Loucy (cell line): ENCODE results near the gene B3GAT2.

Experiments used
- H2AFZ ChIP-seq: fragments of 200-600 bp; sonication (generic); 2 replicates; pipeline ENCODE4 v1.6.0; 2016; ENCODE audit warnings: antibody characterized with exemption, mild to moderate bottlenecking, low read length, moderate library complexity
- H3F3A ChIP-seq: fragments of 200-600 bp; 2 replicates; pipeline ENCODE4 v1.6.0; 2016; ENCODE audit warnings: antibody characterized with exemption, low read depth, mild to moderate bottlenecking
- H3K27me3 ChIP-seq: fragments of 200-600 bp; sonication (generic); 2 replicates; pipeline ENCODE4 v1.6.1; 2014; ENCODE audit warnings: low read length, mild to moderate bottlenecking; ENCODE audit not compliant: insufficient read depth, poor library complexity, severe bottlenecking
- H3K36me3 ChIP-seq: fragments of 200-600 bp; sonication (generic); 2 replicates; pipeline ENCODE4 v1.6.1; 2016; ENCODE audit warnings: low read length; ENCODE audit not compliant: insufficient read depth
- H3K4me1 ChIP-seq: fragments of 200-600 bp; sonication (generic); 2 replicates; pipeline ENCODE4 v1.5.1; 2014; ENCODE audit warnings: low read length, mild to moderate bottlenecking; ENCODE audit not compliant: insufficient read depth, poor library complexity, severe bottlenecking
- H3K4me2 ChIP-seq: fragments of 200-600 bp; sonication (generic); 2 replicates; pipeline ENCODE4 v1.6.0; 2014; ENCODE audit warnings: antibody characterized with exemption, low read length, low read depth, mild to moderate bottlenecking; ENCODE audit not compliant: poor library complexity, severe bottlenecking
- H3K4me3 ChIP-seq: fragments of 200-600 bp; sonication (generic); 2 replicates; pipeline ENCODE4 v1.5.1; 2014; ENCODE audit warnings: low read length, mild to moderate bottlenecking, mixed read lengths; ENCODE audit not compliant: poor library complexity, severe bottlenecking
- H3K79me2 ChIP-seq: fragments of 200-600 bp; sonication (generic); 2 replicates; pipeline ENCODE4 v1.6.1; 2014; ENCODE audit warnings: low read length; ENCODE audit not compliant: insufficient read depth
- H3K9ac ChIP-seq: fragments of 200-600 bp; sonication (generic); 2 replicates; pipeline ENCODE4 v1.6.0; 2014; ENCODE audit warnings: mild to moderate bottlenecking, low read depth, low read length, moderate library complexity; ENCODE audit not compliant: poor library complexity, severe bottlenecking
- H3K9me2 ChIP-seq: fragments of 200-600 bp; sonication (generic); replicated peaks from 2 replicates; pipeline ENCODE4 v1.6.1; 2016; ENCODE audit warnings: low read depth, low read length, mixed read lengths
- H3K9me3 ChIP-seq: fragments of 200-600 bp; sonication (generic); 2 replicates; pipeline ENCODE4 v1.6.1; 2014; ENCODE audit warnings: mild to moderate bottlenecking, antibody characterized with exemption, low read length, low read depth; ENCODE audit not compliant: insufficient read depth
- H4K20me1 ChIP-seq: fragments of 200-600 bp; sonication (generic); 2 replicates; pipeline ENCODE4 v1.6.0; 2014; ENCODE audit warnings: antibody characterized with exemption, low read length, mild to moderate bottlenecking; ENCODE audit not compliant: insufficient read depth, poor library complexity, severe bottlenecking
- EZH2phosphoT487 ChIP-seq: fragments of 200-600 bp; IDR thresholded peaks from 2 replicates; pipeline ENCODE4 v1.6.1; 2018; ENCODE audit warnings: antibody characterized with exemption, mild to moderate bottlenecking, moderate library complexity, borderline replicate concordance
- TF ChIP-seq, protein P1 (sequence below): fragments of 200-600 bp; sonication (generic); conservative IDR thresholded peaks from 2 replicates; pipeline ENCODE4 v1.5.1; 2014; ENCODE audit warnings: mild to moderate bottlenecking, antibody characterized with exemption, low read length

Gene B3GAT2

DNA sequence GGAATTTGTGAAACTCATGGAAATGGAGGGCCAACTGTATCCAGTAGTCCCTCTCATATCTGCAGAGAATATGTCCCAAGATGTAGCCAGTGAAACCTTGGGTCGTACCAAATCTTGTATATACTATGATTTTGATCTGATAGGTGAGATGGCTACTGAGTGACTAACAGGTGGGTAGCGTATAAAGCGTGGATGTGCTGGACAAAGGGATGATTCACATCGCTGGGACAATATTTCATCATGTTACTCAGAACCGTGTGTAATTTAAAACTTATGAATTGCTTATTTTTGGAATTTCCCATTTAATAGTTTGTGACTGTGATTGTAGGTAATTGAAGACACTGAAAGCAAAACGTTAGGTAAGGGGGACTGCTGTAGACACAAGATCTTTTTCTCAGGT, 145.1 kb downstream of the B3GAT2 start:
- no peaks in the 10 kb centered on the region for H4K20me1 ChIP-seq
- no peaks in the 10 kb centered on the region for H3K27me3 ChIP-seq
- TF ChIP-seq, protein P1, sequence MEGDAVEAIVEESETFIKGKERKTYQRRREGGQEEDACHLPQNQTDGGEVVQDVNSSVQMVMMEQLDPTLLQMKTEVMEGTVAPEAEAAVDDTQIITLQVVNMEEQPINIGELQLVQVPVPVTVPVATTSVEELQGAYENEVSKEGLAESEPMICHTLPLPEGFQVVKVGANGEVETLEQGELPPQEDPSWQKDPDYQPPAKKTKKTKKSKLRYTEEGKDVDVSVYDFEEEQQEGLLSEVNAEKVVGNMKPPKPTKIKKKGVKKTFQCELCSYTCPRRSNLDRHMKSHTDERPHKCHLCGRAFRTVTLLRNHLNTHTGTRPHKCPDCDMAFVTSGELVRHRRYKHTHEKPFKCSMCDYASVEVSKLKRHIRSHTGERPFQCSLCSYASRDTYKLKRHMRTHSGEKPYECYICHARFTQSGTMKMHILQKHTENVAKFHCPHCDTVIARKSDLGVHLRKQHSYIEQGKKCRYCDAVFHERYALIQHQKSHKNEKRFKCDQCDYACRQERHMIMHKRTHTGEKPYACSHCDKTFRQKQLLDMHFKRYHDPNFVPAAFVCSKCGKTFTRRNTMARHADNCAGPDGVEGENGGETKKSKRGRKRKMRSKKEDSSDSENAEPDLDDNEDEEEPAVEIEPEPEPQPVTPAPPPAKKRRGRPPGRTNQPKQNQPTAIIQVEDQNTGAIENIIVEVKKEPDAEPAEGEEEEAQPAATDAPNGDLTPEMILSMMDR = no peak
- no peak for TF ChIP-seq EZH2phosphoT487
- no peaks in the 10 kb centered on the region for H3F3A ChIP-seq
- no peaks in the 10 kb centered on the region for H3K9me2 ChIP-seq
- peaks cover 7% of the 10 kb centered on the region; the same call in 1 of the 2 replicates for H3K36me3 ChIP-seq
- H3K9me3 ChIP-seq = no peaks in the 10 kb centered on the region
- no peaks in the 10 kb centered on the region for H3K79me2 ChIP-seq
- H3K4me3 ChIP-seq = no peak overlapping the region
- H3K9ac ChIP-seq = no peak overlapping the region
- no peak overlapping the region for H3K4me2 ChIP-seq
- H2AFZ ChIP-seq = no peak overlapping the region
- H3K4me1 ChIP-seq = no peaks in the 10 kb centered on the region
